NB4 (cell line): ENCODE measurements around the gene LDLRAD4.

Source experiments
- DNase-seq: peaks from one replicate; pipeline ENCODE4 v3.0.0; 2010; ENCODE audit warnings: low read depth
- H3K4me3 ChIP-seq: one replicate; pipeline ENCODE4 v1.5.1; 2011; ENCODE audit warnings: mild to moderate bottlenecking, low read depth, low read length, moderate library complexity
- CTCF ChIP-seq: IDR thresholded peaks from one replicate; pipeline ENCODE4 v1.5.1; 2012; ENCODE audit warnings: low read depth, low read length
- MAX ChIP-seq: IDR thresholded peaks from 2 replicates; pipeline ENCODE4 v1.6.1; 2011; ENCODE audit warnings: low read depth, low read length
- MYC ChIP-seq: IDR thresholded peaks from 2 replicates; pipeline ENCODE4 v1.6.1; 2011; ENCODE audit warnings: low read depth, low read length
- POLR2A ChIP-seq: IDR thresholded peaks from 2 replicates; pipeline ENCODE4 v1.6.1; 2011; ENCODE audit warnings: mild to moderate bottlenecking; ENCODE audit not compliant: insufficient read length; ENCODE audit errors: extremely low read depth

LDLRAD4 gene

GRCh38 chr18:13547347-13547746, 328.8 kb downstream of the LDLRAD4 start:
- no peak for TF ChIP-seq MYC
- no peak for TF ChIP-seq POLR2A
- TF ChIP-seq MAX = no peak
- no peak overlapping the region for H3K4me3 ChIP-seq
- DNase-seq = no peak

- TF ChIP-seq POLR2A (no peak), MAX (no peak), CTCF (no peak), MYC (no peak)
- H3K4me3 ChIP-seq = no peak overlapping the region
- peak; percentile 8 for DNase-seq
Measured at GRCh38 chr18:13548106-13548819, 329.7 kb downstream of the LDLRAD4 start.

- H3K4me3 ChIP-seq = no peak overlapping the region
Measured at GRCh38 chr18:13548966-13549879, 330.7 kb downstream of the LDLRAD4 start.

GRCh38 chr18:13549880-13550232, 331.3 kb downstream of the LDLRAD4 start:
- no peak overlapping the region for H3K4me3 ChIP-seq
- DNase-seq = no peak
- TF ChIP-seq MYC (no peak), CTCF (no peak), POLR2A (no peak), MAX (no peak)

More at GRCh38 chr18:13548966-13549879, 330.7 kb downstream of the LDLRAD4 start:
- TF ChIP-seq MYC = no peak
- peak; percentile 10 for DNase-seq

- TF ChIP-seq MYC (no peak), POLR2A (no peak), MAX (no peak), CTCF (no peak)
- no peak overlapping the region for H3K4me3 ChIP-seq
- no peak for DNase-seq
Measured at GRCh38 chr18:13550418-13551304, 332.1 kb downstream of the LDLRAD4 start.

- no peak overlapping the region for H3K4me3 ChIP-seq
- no peak for TF ChIP-seq MAX
- no peak for TF ChIP-seq CTCF
- no peak for TF ChIP-seq MYC
- TF ChIP-seq POLR2A = no peak
- DNase-seq = no peak
Measured at GRCh38 chr18:13551305-13551603, 332.7 kb downstream of the LDLRAD4 start.
